Measurements from ENCODE around the gene KIF9.
"Not testable (repeated sequence)": the region's sequence is repeated elsewhere in the genome, so short reads cannot be mapped to it uniquely, and the experiment has no call there.

KIF9 gene

GRCh38 chr3:47267490-47267824 is 15.1 kb downstream of the KIF9 start:
- H3K4me2 ChIP-seq = peak overlapping the region; percentile 55 to 85 (median 70)
- no peak overlapping the region for H3K4me3 ChIP-seq
- peak overlapping the region in 9 of 11 experiments; percentile 56 to 77 (median 64); a peak in 18 of 22 replicates for H3K27ac ChIP-seq
- no peak for TF ChIP-seq Cebpa-rat (IDR thresholded peaks at IDR 0.05)
- H3K36me3 ChIP-seq = peaks cover 0 to 19% (median 9%) of the 10 kb centered on the region in 11 experiments; a peak in 9 of 22 replicates
- H3K9me3 ChIP-seq (replicated peaks in 1 of 11) = no peaks in the 10 kb centered on the region
- H3K4me1 ChIP-seq = peaks cover 33 to 67% (median 51%) of the 10 kb centered on the region in 10 experiments
- peak overlapping the region in 10 of 11 experiments; percentile 5 to 54 (median 42); a peak in 12 of 22 replicates for H3K9ac ChIP-seq
- no peaks in the 10 kb centered on the region; a peak in 2 of 22 replicates for H4K20me1 ChIP-seq
- no peaks in the 10 kb centered on the region for H3K27me3 ChIP-seq

- no peaks in the 10 kb centered on the region for H3K9me3 ChIP-seq (replicated peaks in 1 of 11)
- H3K27me3 ChIP-seq = no peaks in the 10 kb centered on the region
- H4K20me1 ChIP-seq = no peaks in the 10 kb centered on the region; a peak in 2 of 22 replicates
- peak overlapping the region; percentile 5 to 54 (median 42); a peak in 14 of 22 replicates for H3K9ac ChIP-seq
- peaks cover 33 to 68% (median 51%) of the 10 kb centered on the region in 10 experiments for H3K4me1 ChIP-seq
- no peak for TF ChIP-seq Cebpa-rat (IDR thresholded peaks at IDR 0.05)
- H3K27ac ChIP-seq = peak overlapping the region in 9 of 11 experiments; percentile 60 to 77 (median 64); a peak in 18 of 22 replicates
- H3K36me3 ChIP-seq = peaks cover 0 to 19% (median 9%) of the 10 kb centered on the region in 11 experiments; a peak in 9 of 22 replicates
- 0 out of 20 replicates have a peak overlapping the region, but pooled peaks of 1 of the 10 experiments have one; percentile 11 for H3K4me3 ChIP-seq
- H3K4me2 ChIP-seq = peak overlapping the region; percentile 55 to 85 (median 70)
These were observed 15.7 kb downstream of the KIF9 start for GRCh38 chr3:47266709-47267489.

DNA sequence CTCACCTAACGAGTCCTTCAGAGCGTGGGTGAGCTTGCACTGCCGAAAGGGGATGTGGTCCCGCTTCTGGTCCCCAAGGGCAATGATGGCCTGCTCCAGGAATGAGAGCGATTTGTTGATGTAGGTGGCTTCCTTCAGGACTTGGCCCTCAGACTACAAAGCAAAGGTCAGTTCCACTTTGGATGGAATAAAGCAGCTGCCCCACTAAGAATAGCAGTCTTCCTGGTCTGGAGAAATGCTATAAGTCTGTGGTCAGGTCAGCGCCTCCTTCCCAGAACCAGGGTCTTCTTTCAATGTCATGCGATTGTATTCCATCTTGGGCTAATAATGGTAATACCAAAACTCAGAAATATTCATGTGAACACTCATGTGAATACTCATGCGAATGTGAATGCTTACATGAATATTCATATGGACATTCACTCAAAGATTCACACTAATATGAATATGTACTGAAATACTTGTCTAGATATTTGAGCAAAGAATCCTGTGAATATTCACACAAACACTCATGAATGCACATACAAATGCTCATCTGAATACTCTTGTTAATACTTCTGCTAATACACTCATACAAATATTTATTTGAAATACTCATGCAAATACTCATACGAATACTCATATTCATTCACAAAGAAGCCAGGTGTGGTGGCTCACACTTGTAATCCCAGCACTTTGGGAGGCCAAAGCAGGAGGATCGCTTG is 16.7 kb downstream of the KIF9 start:
- H3K9ac ChIP-seq = peak overlapping the region in 3 of 11 experiments; percentile 17 to 42 (median 40); a peak in 4 of 22 replicates
- H3K4me3 ChIP-seq = no peak overlapping the region
- no peaks in the 10 kb centered on the region for H3K27me3 ChIP-seq
- H4K20me1 ChIP-seq = no peaks in the 10 kb centered on the region; a peak in 2 of 22 replicates
- H3K4me2 ChIP-seq = peak overlapping the region; percentile 55 to 85 (median 70); a peak in 21 of 22 replicates
- H3K4me1 ChIP-seq = peaks cover 33 to 68% (median 51%) of the 10 kb centered on the region in 10 experiments
- peak overlapping the region in 9 of 11 experiments; percentile 54 to 77 (median 63); a peak in 16 of 22 replicates for H3K27ac ChIP-seq
- no peak for TF ChIP-seq Cebpa-rat (IDR thresholded peaks at IDR 0.05)
- peaks cover 0 to 9% (median 0%) of the 10 kb centered on the region in 11 experiments; a peak in 2 of 22 replicates for H3K36me3 ChIP-seq
- H3K9me3 ChIP-seq (replicated peaks in 1 of 11) = no peaks in the 10 kb centered on the region

DNA sequence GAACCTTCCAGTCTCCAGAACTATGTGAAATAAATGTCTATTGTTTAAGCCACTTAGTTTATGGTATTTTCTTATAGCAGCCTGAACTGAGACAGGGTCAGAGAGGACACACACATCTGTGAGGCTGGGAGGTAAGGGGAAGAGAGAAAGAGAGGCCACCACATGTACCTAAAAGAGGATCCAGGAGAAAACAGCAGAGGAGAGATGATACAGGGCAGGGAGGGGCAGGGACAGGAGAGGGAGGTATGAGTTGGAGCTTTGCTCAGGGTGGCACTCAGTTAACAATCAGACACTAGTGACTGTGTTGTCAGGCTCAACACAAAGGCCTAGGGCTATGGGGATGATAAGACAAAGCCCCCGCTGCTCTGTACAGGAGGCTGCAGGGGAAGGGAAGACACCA is 17.6 kb downstream of the KIF9 start:
- Histone ChIP-seq H3K4me2 (peak overlapping the region in 8 of 11 experiments; percentile 55 to 85 (median 68); a peak in 12 of 22 replicates), H3K4me3 (no peak overlapping the region), H3K9me3 (replicated peaks in 1 of 11) (no peaks in the 10 kb centered on the region), H3K36me3 (peaks cover 0 to 3% (median 0%) of the 10 kb centered on the region in 11 experiments; a peak in 1 of 22 replicates), H3K27ac (peak overlapping the region in 3 of 11 experiments; percentile 45 to 77 (median 55); a peak in 6 of 22 replicates), H3K27me3 (no peaks in the 10 kb centered on the region), H3K4me1 (peaks cover 33 to 65% (median 45%) of the 10 kb centered on the region in 10 experiments), H3K9ac (0 out of 22 replicates have a peak overlapping the region, but pooled peaks of 1 of the 11 experiments have one; percentile 9), H4K20me1 (no peaks in the 10 kb centered on the region; a peak in 2 of 22 replicates)
- TF ChIP-seq Cebpa-rat (IDR thresholded peaks at IDR 0.05) = no peak

- Histone ChIP-seq H3K4me2 (peak overlapping the region in 2 of 11 experiments; percentile 24 to 29; a peak in 2 of 22 replicates), H3K27me3 (no peaks in the 10 kb centered on the region), H3K9ac (no peak overlapping the region), H3K36me3 (0 out of 22 replicates have a peak, but pooled peaks cover 0 to 3% (median 0%) of the 10 kb centered on the region in 11 experiments), H3K4me3 (no peak overlapping the region), H3K27ac (no peak overlapping the region), H4K20me1 (no peaks in the 10 kb centered on the region; a peak in 1 of 22 replicates), H3K9me3 (replicated peaks in 1 of 11) (no peaks in the 10 kb centered on the region), H3K4me1 (peaks cover 13 to 28% (median 21%) of the 10 kb centered on the region in 10 experiments)
- no peak for TF ChIP-seq Cebpa-rat (IDR thresholded peaks at IDR 0.05)
These were observed 21.3 kb downstream of the KIF9 start for GRCh38 chr3:47261301-47261700.

GRCh38 chr3:47260605-47261004 is 22.0 kb downstream of the KIF9 start:
- H3K4me3 ChIP-seq = no peak overlapping the region
- no peaks in the 10 kb centered on the region; a peak in 1 of 22 replicates for H4K20me1 ChIP-seq
- H3K27me3 ChIP-seq = no peaks in the 10 kb centered on the region
- H3K27ac ChIP-seq = no peak overlapping the region
- peak overlapping the region in 2 of 11 experiments; percentile 18 to 24; a peak in 1 of 22 replicates for H3K4me2 ChIP-seq
- TF ChIP-seq Cebpa-rat (IDR thresholded peaks at IDR 0.05) = no peak
- H3K9ac ChIP-seq = no peak overlapping the region
- H3K9me3 ChIP-seq (replicated peaks in 1 of 11) = no peaks in the 10 kb centered on the region
- H3K4me1 ChIP-seq = peaks cover 9 to 21% (median 14%) of the 10 kb centered on the region in 10 experiments
- 0 out of 22 replicates have a peak, but pooled peaks cover 0 to 3% (median 0%) of the 10 kb centered on the region in 11 experiments for H3K36me3 ChIP-seq

GRCh38 chr3:47259114-47259513 is 23.5 kb downstream of the KIF9 start:
- no peak overlapping the region for H3K9ac ChIP-seq
- no peak for TF ChIP-seq Cebpa-rat (IDR thresholded peaks at IDR 0.05)
- H3K27me3 ChIP-seq = no peaks in the 10 kb centered on the region
- no peaks in the 10 kb centered on the region; a peak in 1 of 22 replicates for H4K20me1 ChIP-seq
- H3K4me1 ChIP-seq = peaks cover 5 to 16% (median 9%) of the 10 kb centered on the region in 10 experiments; a peak in 12 of 20 replicates
- 0 out of 22 replicates have a peak, but pooled peaks cover 0 to 2% (median 0%) of the 10 kb centered on the region in 11 experiments for H3K36me3 ChIP-seq
- H3K4me3 ChIP-seq = no peak overlapping the region
- no peaks in the 10 kb centered on the region for H3K9me3 ChIP-seq (replicated peaks in 1 of 11)
- no peak overlapping the region for H3K27ac ChIP-seq
- H3K4me2 ChIP-seq = no peak overlapping the region

DNA sequence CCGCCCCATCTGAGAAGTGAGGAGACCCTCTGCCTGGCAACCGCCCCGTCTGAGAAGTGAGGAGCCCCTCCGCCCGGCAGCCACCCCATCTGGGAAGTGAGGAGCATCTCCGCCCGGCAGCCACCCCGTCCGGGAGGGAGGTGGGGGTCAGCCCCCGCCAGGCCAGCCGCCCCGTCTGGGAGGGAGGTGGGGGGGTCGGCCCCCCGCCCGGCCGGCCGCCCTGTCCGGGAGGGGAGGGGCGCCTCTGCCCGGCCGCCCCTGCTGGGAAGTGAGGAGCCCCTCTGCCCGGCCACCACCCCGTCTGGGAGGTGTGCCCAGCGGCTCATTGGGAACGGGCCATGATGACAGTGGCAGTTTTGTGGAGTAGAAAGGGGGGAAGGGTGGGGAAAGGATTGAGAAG is 26.3 kb downstream of the KIF9 start:
- not testable (repeated sequence) for H3K9me3 ChIP-seq (replicated peaks in 1 of 11); H3K4me2 ChIP-seq; H3K27me3 ChIP-seq; H3K9ac ChIP-seq; H3K27ac ChIP-seq; H3K4me3 ChIP-seq; H3K36me3 ChIP-seq; H4K20me1 ChIP-seq
- H3K4me1 ChIP-seq = peaks cover 2 to 13% (median 8%) of the 10 kb centered on the region in 10 experiments; a peak in 12 of 20 replicates

Measured in BLaER1 treated with 17β-estradiol and CSF1 and Interleukin-3, amounts not matched to agents 10 nM and 100 nM (cell line).